Measurements from ENCODE around the gene UPB1.
"Not testable (repeated sequence)": the region's sequence is repeated elsewhere in the genome, so short reads cannot be mapped to it uniquely, and the experiment has no call there.

The UPB1 gene

DNA sequence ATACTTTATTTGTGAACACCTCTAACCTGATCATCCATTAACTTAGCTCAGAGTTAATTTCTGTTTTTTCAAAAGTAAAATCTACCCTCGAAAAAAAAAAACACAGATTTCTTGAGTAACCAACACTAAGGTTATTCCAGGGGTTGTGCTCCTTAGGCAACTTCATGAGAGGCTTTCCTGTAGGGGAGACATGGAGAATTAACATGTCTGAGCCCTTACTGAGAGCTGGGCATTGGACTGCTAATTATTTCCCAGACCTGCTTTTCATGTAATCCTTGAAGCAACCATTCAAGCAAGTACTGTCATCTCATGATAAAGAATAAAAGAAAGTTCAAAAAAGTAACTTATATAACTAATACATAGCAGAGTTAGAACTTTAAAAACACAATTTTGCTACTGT lies 13.5 kb upstream of the UPB1 start:
- no peak overlapping the region for H3K4me3 ChIP-seq (ENCODE audit: low read depth, low read length)

DNA sequence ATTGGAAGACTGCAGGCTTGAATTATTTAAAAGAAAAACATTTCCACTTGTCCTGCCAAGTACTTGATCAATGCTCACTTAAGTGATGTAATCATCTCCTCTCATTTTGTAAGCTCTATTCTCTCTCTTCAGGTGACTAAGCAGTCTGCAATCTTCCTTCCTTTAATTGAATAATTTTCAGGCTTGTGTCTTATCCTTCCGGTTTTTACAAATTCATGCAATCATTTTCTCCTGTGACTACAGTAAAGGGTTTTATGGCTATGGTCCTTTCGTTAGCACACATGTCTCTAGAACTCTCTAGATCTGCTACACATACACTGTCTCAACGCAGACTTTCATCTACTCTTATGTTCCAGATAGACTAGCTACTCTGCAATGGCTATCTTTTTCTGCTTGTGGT lies 12.6 kb upstream of the UPB1 start:
- no peak overlapping the region for H3K4me3 ChIP-seq (ENCODE audit: low read depth, low read length)

DNA sequence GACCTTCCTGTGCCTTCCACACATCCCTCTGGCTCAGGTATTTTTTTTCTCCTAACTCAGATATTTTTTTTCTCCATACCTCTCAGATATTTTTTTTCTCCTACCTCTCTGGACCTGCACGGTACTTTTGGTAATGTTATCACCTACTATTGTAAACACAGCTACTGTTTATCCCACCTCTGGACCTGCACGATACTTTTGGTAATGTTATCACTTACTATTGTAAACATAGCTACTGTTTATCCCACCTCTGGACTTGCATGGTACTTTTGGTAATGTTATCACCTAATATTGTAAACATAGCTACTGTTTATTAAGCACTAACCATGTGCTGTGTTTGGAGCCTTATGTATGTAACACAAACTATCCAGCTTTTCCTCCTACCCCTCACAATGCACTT lies 12.1 kb upstream of the UPB1 start:
- H3K4me3 ChIP-seq (ENCODE audit: low read depth, low read length), result no peak overlapping the region

- no peak overlapping the region for H3K4me3 ChIP-seq (ENCODE audit: low read depth, low read length)
Observed at GRCh38 chr22:24483976-24484545, 11.1 kb upstream of the UPB1 start.

- H3K4me3 ChIP-seq (ENCODE audit: low read depth, low read length), result no peak overlapping the region
Observed at GRCh38 chr22:24485170-24485569, 10.0 kb upstream of the UPB1 start.

- H3K4me3 ChIP-seq (ENCODE audit: low read depth, low read length), result no peak overlapping the region
Observed at GRCh38 chr22:24485608-24486007, 9.5 kb upstream of the UPB1 start.

- no peak overlapping the region for H3K4me3 ChIP-seq (ENCODE audit: low read depth, low read length)
Observed at GRCh38 chr22:24486501-24486921, 8.6 kb upstream of the UPB1 start.

GRCh38 chr22:24489011-24489410 lies 6.1 kb upstream of the UPB1 start:
- H3K4me3 ChIP-seq (ENCODE audit: low read depth, low read length), result no peak overlapping the region

DNA sequence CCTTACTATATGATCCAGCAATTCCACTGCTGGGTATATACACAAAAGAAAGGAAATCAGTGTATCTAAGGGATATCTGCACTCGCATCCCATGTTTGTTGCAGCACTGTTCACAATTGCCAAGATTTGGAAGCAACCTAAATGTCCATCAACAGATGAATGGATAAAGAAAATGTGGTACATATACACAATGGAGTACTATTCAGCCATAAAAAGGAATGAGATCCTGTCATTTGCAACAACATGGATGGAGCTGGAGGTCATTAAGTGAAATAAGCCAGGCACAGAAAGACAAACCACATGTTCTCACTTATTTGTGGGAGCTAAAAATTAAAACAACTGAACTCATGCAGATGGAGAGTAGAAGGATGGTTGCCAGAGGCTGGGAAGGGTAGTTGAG lies 5.7 kb upstream of the UPB1 start:
- H3K4me3 ChIP-seq (ENCODE audit: low read depth, low read length), result not testable (repeated sequence)

- no peak overlapping the region for H3K4me3 ChIP-seq (ENCODE audit: low read depth, low read length)
Observed at GRCh38 chr22:24492391-24492790, 2.7 kb upstream of the UPB1 start.

DNA sequence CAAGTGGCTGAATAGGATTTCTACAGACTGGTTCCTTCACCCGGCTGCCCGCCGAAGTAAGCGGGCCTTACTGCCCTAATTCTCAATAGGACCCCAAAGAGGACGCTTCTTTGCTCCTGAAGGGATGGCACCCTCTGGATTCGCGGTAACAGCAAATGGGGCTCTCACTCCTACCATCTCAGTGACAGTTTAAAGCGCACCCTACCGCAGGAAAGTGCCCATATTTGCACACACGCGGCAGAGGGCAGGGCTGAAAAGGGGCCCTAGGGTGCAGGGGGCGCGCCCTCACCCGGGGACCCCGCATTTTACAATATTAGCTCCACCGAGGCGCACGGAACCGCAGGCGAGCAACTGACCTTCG lies 985 bp upstream of the UPB1 start:
- H3K4me3 ChIP-seq (ENCODE audit: low read depth, low read length), result peak overlapping the region; percentile 4

GRCh38 chr22:24495365-24495675 lies 188 bp downstream of the UPB1 start:
- H3K4me3 ChIP-seq (ENCODE audit: low read depth, low read length), result no peak overlapping the region

GRCh38 chr22:24496234-24496633 lies 1.1 kb downstream of the UPB1 start:
- no peak overlapping the region for H3K4me3 ChIP-seq (ENCODE audit: low read depth, low read length)

GRCh38 chr22:24496661-24497060 lies 1.5 kb downstream of the UPB1 start:
- no peak overlapping the region for H3K4me3 ChIP-seq (ENCODE audit: low read depth, low read length)

DNA sequence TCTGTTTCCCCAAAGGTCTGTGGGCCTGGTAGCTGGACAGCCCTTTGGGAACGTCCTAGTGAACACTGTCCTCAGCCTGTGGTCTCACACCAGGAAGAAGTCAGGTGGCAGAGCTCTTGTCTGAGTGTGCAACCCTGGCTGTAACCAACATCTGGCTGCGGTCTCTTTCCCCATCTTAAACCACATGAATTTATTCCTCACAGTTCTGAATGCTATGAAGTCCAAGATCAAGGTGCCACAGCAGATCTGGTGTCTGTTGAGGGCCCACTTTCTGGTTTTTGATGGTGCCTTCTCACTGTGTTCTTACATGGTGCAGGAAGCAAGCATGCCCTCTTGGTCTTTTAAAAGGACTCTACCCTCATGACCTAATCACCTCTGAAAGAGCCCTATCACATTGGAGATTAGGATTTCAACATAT lies 2.7 kb downstream of the UPB1 start:
- no peak overlapping the region for H3K4me3 ChIP-seq (ENCODE audit: low read depth, low read length)

- H3K4me3 ChIP-seq (ENCODE audit: low read depth, low read length), result no peak overlapping the region
Observed at GRCh38 chr22:24498824-24499223, 3.7 kb downstream of the UPB1 start.

- no peak overlapping the region for H3K4me3 ChIP-seq (ENCODE audit: low read depth, low read length)
Observed at GRCh38 chr22:24499706-24500276, 4.7 kb downstream of the UPB1 start.

DNA sequence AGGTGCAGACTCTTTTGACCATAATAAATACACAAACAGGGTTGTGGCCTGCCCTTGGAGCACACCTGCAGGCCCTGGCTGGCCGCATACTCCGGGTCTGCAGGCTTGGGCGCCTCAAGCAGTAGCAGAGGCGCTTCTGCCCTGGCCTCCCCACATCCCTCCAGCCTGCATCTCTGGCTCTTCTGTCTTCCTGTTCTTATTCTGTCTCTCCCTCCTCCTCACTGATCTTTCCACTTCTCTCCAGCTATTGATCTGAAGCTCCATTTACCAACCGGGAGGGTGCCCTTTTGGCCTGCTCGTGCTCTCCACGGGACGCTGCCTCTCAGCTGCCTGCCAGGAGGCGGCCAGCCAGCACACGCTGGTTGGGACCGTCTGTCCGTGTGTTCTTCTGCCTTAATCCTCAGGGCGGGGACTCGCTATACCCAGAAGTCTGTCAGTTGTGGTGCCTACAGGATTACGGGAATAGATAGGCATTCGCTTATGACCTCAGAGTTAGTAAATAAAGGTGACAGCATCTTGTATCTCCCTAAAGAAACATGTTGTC lies 5.2 kb downstream of the UPB1 start:
- H3K4me3 ChIP-seq (ENCODE audit: low read depth, low read length), result no peak overlapping the region

- H3K4me3 ChIP-seq (ENCODE audit: low read depth, low read length), result no peak overlapping the region
Observed at GRCh38 chr22:24501301-24502005, 6.3 kb downstream of the UPB1 start.

DNA sequence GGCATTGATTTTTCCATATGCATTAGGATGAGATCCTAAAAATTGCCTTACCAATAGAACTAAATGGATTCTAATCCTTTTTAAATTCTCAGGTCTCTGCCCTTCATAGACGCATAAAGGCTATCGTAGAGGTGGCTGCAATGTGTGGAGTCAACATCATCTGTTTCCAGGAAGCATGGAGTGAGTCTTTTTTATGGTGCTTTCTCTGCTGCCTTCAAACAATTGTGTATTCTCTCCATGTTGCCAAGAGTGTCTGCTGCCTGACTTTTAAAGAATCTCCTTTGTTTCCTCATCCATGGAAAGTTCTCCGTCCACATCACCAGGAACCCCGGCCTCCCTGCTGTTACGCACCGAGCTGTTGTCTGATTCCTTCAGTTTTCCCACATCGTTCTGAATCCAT lies 6.9 kb downstream of the UPB1 start:
- H3K4me3 ChIP-seq (ENCODE audit: low read depth, low read length), result no peak overlapping the region

GRCh38 chr22:24502541-24502940 lies 7.4 kb downstream of the UPB1 start:
- no peak overlapping the region for H3K4me3 ChIP-seq (ENCODE audit: low read depth, low read length)

DNA sequence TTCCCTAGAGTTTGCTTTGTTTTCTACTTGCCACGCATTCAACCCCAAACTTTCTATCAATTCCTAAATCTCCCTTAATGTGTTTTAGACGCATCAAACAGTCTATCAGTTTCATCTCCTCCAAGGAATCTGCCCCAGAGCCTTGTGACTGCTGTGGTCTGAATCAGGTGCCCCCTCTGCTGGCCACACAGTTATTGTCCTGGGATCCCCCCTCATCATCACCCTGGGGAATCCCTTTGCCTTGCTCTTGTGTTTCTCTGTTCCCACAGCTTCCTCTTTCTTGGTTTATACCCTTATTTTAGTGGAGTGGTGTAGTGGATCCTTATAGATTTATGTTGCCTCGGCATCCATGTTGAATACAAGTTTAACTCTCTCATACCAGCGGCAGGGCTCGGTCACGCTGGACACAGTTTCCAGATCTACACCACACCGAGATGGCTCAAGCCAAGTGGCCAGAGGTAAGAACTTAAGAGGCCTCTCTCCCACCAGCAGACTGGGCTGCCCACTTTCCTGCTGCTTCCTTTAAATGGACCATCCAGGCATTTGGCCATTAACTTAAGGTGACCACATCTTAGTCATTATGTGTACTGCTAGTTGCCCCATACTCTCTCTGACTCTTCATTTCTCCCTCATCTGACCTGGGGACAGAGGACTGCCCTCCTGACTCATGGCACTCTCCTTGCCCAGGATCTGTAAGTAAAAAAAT lies 8.2 kb downstream of the UPB1 start:
- H3K4me3 ChIP-seq (ENCODE audit: low read depth, low read length), result no peak overlapping the region
